PC-9 (cell line): ENCODE measurements around the gene LRRC4C. TPM values are rescaled to one million over a fixed set of nuclear protein-coding genes. Genes with fewer than 3 reads are reported as not detected.

Experiments used
- BruUV-seq: library from RNA; stranded (reverse); fragments of 400-500 nt; replicated peaks from 2 replicates; lab custom pipeline; 2021; lab: Mats Ljungman, UMichigan
- CTCF ChIA-PET: fragments of 300-600 bp; sonication (Branson Sonifier 250); formaldehyde crosslinking; loops from one replicate; lab custom pipeline; 2022; ENCODE audit warnings: antibody characterized with exemption; lab: Charles Lee
- POLR2A ChIA-PET: fragments of 300-600 bp; sonication (Branson Sonifier 250); formaldehyde crosslinking; loops from one replicate; lab custom pipeline; 2022; ENCODE audit warnings: antibody characterized with exemption; ENCODE audit not compliant: unreplicated experiment; lab: Charles Lee
- DNase-seq, 2 experiments: peaks; one replicate each; pipeline versions ENCODE4 v3.0.0 to v3.0.0-alpha.2; 2015 to 2022; ENCODE audit warnings: mixed read lengths in 1 of 2
- H2AFZ ChIP-seq: fragments of 200-600 bp; sonication (generic); 2 replicates; pipeline ENCODE4 v1.8.1; 2017; ENCODE audit warnings: antibody characterized with exemption
- H3F3A ChIP-seq: fragments of 200-600 bp; sonication (generic); 2 replicates; pipeline ENCODE4 v1.8.1; 2017; ENCODE audit warnings: antibody characterized with exemption, mild to moderate bottlenecking, low read depth; ENCODE audit not compliant: insufficient read depth
- H3K27ac ChIP-seq: fragments of 200-600 bp; sonication (generic); 2 replicates; pipeline ENCODE4 v1.6.1; 2016; ENCODE audit warnings: mixed run types
- H3K27me3 ChIP-seq: fragments of 200-600 bp; sonication (generic); 2 replicates; pipeline ENCODE4 v1.6.1; 2016; ENCODE audit warnings: low read depth, mixed run types; ENCODE audit not compliant: insufficient read depth
- H3K36me3 ChIP-seq: fragments of 200-600 bp; sonication (generic); 2 replicates; pipeline ENCODE4 v1.6.1; 2016; ENCODE audit warnings: low read depth, mixed run types
- H3K4me1 ChIP-seq: fragments of 200-600 bp; sonication (generic); replicated peaks from 2 replicates; pipeline ENCODE4 v1.6.1; 2016; ENCODE audit warnings: mixed run types; ENCODE audit not compliant: insufficient read depth
- H3K4me2 ChIP-seq: fragments of 200-600 bp; sonication (generic); 2 replicates; pipeline ENCODE4 v1.6.1; 2017; ENCODE audit warnings: mixed run types
- H3K4me3 ChIP-seq: fragments of 200-600 bp; sonication (generic); 2 replicates; pipeline ENCODE4 v1.6.1; 2016; ENCODE audit warnings: mixed run types
- H3K79me2 ChIP-seq: fragments of 200-600 bp; sonication (generic); 2 replicates; pipeline ENCODE4 v1.6.1; 2017; ENCODE audit warnings: low read depth, mixed run types
- H3K9me2 ChIP-seq: fragments of 200-600 bp; sonication (generic); 2 replicates; pipeline ENCODE4 v1.8.1; 2017; ENCODE audit warnings: mild to moderate bottlenecking; ENCODE audit not compliant: insufficient read depth
- H3K9me3 ChIP-seq: fragments of 200-600 bp; sonication (generic); 2 replicates; pipeline ENCODE4 v1.8.1; 2016; ENCODE audit warnings: low read depth; ENCODE audit not compliant: insufficient read depth
- H4K20me1 ChIP-seq: fragments of 200-600 bp; sonication (generic); 2 replicates; pipeline ENCODE4 v1.8.1; 2017; ENCODE audit not compliant: insufficient read depth
- CTCF ChIP-seq: fragments of 200-600 bp; sonication (generic); conservative IDR thresholded peaks from 2 replicates; pipeline ENCODE4 v1.6.1; 2017; ENCODE audit warnings: mixed run types, antibody characterized with exemption, mild to moderate bottlenecking, moderate library complexity
- EZH2 ChIP-seq: fragments of 200-600 bp; sonication (generic); IDR thresholded peaks from 2 replicates; pipeline ENCODE4 v1.8.0; 2017; ENCODE audit warnings: antibody characterized with exemption, low read depth
- intact Hi-C: fragments of 100-400 bp; cut with micrococcal nuclease; formaldehyde crosslinking; loops from one replicate; pipeline ENCODE4 v1.10.0; 2022; ENCODE audit not compliant: unreplicated experiment
- total RNA-seq: library from RNA; stranded (reverse); gene quantifications from 2 replicates; pipeline ENCODE4 v1.2.3, GENCODE V29; 2021

LRRC4C gene
- total RNA-seq, 1 experiment from 2014 or later = not detected

DNA sequence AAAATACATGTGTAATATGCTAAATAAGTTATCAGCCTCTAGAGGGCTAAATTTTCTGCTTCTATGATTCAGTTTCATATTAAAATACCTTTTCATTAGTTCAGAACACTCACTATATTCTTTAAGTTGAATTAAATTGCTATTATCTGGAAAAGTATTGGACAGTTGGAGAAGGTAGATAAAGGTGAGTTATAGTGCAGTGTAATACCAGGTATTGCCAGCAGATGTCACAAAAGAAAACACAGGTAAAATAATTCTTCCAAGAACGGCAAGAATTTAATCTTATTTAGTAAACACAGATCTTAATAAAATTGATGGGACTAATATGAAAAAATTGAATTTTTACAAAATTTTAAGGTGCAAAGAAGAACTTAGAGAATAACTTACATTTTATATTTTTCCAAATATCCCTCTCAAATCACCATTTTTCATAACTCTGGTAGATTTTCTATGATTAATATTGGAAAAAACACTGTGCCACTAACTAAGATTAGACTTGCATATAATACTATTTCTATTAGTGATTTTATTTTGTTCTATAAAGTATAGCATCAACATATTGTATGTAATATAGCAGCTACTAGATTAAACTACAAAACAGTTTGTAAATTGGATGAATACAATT lies 1.7 kb upstream of the LRRC4C start:
- Histone ChIP-seq H3K9me2 (no peaks in the 10 kb centered on the region), H3K9me3 (no peaks in the 10 kb centered on the region; the same call in 1 of the 2 replicates), H3K4me2 (no peak overlapping the region), H3K36me3 (no peaks in the 10 kb centered on the region), H2AFZ (no peak overlapping the region), H3F3A (no peaks in the 10 kb centered on the region), H3K27me3 (peaks cover 11% of the 10 kb centered on the region), H3K4me1 (no peaks in the 10 kb centered on the region), H3K79me2 (no peaks in the 10 kb centered on the region), H4K20me1 (no peaks in the 10 kb centered on the region), H3K4me3 (no peak overlapping the region), H3K27ac (no peak overlapping the region)
- intact Hi-C loops = loop anchor here (2.0 kb wide), 1 partner anchor 1064 kb away; no protein-coding TSS in a partner anchor
- ChIA-PET POLR2A (no interaction called here), CTCF (no interaction called here)
- TF ChIP-seq CTCF (peak; percentile 90), EZH2 (no peak)
- no peak for DNase-seq
- BruUV-seq = no TSS peak

DNA sequence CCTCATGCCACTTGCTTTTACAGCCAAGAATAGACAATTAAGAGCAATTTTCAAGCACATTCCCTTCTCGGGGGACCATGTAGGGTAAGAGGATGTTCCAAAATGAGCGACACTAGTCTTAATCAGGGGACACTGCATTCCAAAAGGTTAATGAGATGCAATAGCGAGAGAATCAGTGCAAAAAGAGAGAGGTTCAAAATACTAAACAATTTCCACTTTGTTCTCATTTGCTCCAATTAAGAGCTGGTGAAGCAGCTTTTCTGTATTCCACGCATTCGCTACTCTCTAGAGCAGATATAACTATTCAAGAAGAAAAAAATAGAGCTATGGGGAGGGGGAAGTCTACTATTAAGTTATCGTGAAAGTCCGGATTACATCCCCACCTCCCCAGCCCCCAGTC lies 811 bp downstream of the LRRC4C start:
- Histone ChIP-seq H2AFZ (no peak overlapping the region), H3K4me2 (no peak overlapping the region), H3K9me3 (no peaks in the 10 kb centered on the region; the same call in 1 of the 2 replicates), H3K9me2 (no peaks in the 10 kb centered on the region), H3F3A (no peaks in the 10 kb centered on the region), H3K4me3 (no peak overlapping the region), H4K20me1 (no peaks in the 10 kb centered on the region), H3K4me1 (no peaks in the 10 kb centered on the region), H3K27me3 (peaks cover 11% of the 10 kb centered on the region), H3K27ac (no peak overlapping the region), H3K79me2 (no peaks in the 10 kb centered on the region), H3K36me3 (no peaks in the 10 kb centered on the region)
- no peak for DNase-seq
- CTCF ChIA-PET = no interaction called here
- POLR2A ChIA-PET = no interaction called here
- intact Hi-C loops = no loop called here
- BruUV-seq = no TSS peak
- TF ChIP-seq EZH2 (no peak), CTCF (no peak)

GRCh38 chr11:41458154-41458553 lies 1.3 kb downstream of the LRRC4C start:
- DNase-seq = no peak
- Histone ChIP-seq H3K4me3 (no peak overlapping the region), H3K27ac (no peak overlapping the region), H2AFZ (no peak overlapping the region), H3K4me2 (no peak overlapping the region), H3K9me3 (no peaks in the 10 kb centered on the region; the same call in 1 of the 2 replicates), H4K20me1 (no peaks in the 10 kb centered on the region), H3K36me3 (no peaks in the 10 kb centered on the region), H3K27me3 (peaks cover 11% of the 10 kb centered on the region), H3F3A (no peaks in the 10 kb centered on the region), H3K4me1 (no peaks in the 10 kb centered on the region), H3K9me2 (no peaks in the 10 kb centered on the region), H3K79me2 (no peaks in the 10 kb centered on the region)
- CTCF ChIA-PET = no interaction called here
- TF ChIP-seq CTCF (no peak), EZH2 (no peak)
- intact Hi-C loops = no loop called here
- BruUV-seq = no TSS peak
- POLR2A ChIA-PET = no interaction called here
